ENCODE results near the gene RASGRF1. TPM values are rescaled to one million over a fixed set of nuclear protein-coding genes. Genes with fewer than 3 reads are reported as not detected.

RASGRF1 gene
- polyA plus RNA-seq, 1 donor (not counting 4 experiments of a cell fraction or from before 2014, with no cell fraction given): 0.08 TPM

DNA sequence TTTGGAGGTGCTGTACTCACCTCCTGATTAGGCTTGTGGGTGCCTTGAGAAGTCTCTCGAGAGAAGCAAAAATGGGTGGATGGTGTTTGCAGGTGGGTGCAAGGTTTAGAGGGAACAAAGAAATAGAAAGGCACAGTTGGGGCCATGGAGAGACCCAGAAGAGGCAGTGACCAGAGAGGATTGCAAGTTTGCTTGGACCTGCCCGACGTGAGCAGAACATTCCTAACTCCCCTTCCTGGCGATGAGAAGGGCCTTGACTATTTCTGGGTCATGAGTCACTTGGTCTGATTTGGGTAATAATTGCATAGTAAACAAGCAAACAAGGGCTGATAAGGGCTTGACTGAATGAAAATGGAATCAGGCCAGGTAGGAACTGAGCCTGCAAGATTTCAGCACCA lies 138.7 kb downstream of the RASGRF1 start:
- peak overlapping the region; percentile 57 for H2AFZ ChIP-seq (ENCODE audit: control insufficient read depth, low read length)
- peak overlapping the region; percentile 55 for H3K27ac ChIP-seq (ENCODE audit: control insufficient read depth, insufficient read depth, low read length)

GRCh38 chr15:78950902-78951840 lies 139.4 kb downstream of the RASGRF1 start:
- peak overlapping the region; percentile 57 for H2AFZ ChIP-seq (ENCODE audit: control insufficient read depth, low read length)
- peak overlapping the region; percentile 83 for H3K4me2 ChIP-seq (ENCODE audit: control insufficient read depth, extremely low read depth, insufficient read depth, low read depth, low read length)
- dilution Hi-C loops (cut with MboI; ENCODE audit: extremely low pct_ligation_motif_present, low sequenced_read_pairs): no loop called here

More for the DNA sequence above, 138.7 kb downstream of the RASGRF1 start:
- Histone ChIP-seq H3K27me3 (ENCODE audit: control insufficient read depth, extremely low read depth, insufficient read depth, low read length) (peaks cover 5% of the 10 kb centered on the region), H4K20me1 (ENCODE audit: control insufficient read depth, extremely low read depth, insufficient read depth, low read length) (no peaks in the 10 kb centered on the region), H3K79me2 (ENCODE audit: control insufficient read depth, insufficient read depth, low read length) (no peaks in the 10 kb centered on the region), H3K9me1 (ENCODE audit: control insufficient read depth, extremely low read depth, insufficient read depth, low read length) (peaks cover 2% of the 10 kb centered on the region), H3K4me3 (ENCODE audit: control insufficient read depth in 2 of 3, extremely low read depth in 1 of 3, insufficient read depth in 2 of 3, low read depth in 1 of 3, low read length in 3 of 3) (peak overlapping the region in 2 of 3 experiments; percentile 21 to 38), H3K4me2 (ENCODE audit: control insufficient read depth, extremely low read depth, insufficient read depth, low read depth, low read length) (peak overlapping the region; percentile 83), H3K4me1 (ENCODE audit: control insufficient read depth, extremely low read depth, insufficient read depth, low read length) (peaks cover 21% of the 10 kb centered on the region), H3K9ac (ENCODE audit: control insufficient read depth, extremely low read depth, insufficient read depth, low read length) (peak overlapping the region; percentile 1), H3K9me3 (ENCODE audit: control insufficient read depth, low read depth, low read length) (no peaks in the 10 kb centered on the region), H3K36me3 (ENCODE audit: control insufficient read depth in 2 of 2, extremely low read depth in 1 of 2, insufficient read depth in 2 of 2, low read length in 2 of 2) (no peaks in the 10 kb centered on the region)
- FAIRE-seq (peak; percentile 68), DNase-seq (ENCODE audit: low read depth, low spot score) (peak; percentile 41)
- TF ChIP-seq EZH2 (IDR thresholded peaks at IDR 0.05; ENCODE audit: low read length): no peak
- TF ChIP-seq, protein P1, sequence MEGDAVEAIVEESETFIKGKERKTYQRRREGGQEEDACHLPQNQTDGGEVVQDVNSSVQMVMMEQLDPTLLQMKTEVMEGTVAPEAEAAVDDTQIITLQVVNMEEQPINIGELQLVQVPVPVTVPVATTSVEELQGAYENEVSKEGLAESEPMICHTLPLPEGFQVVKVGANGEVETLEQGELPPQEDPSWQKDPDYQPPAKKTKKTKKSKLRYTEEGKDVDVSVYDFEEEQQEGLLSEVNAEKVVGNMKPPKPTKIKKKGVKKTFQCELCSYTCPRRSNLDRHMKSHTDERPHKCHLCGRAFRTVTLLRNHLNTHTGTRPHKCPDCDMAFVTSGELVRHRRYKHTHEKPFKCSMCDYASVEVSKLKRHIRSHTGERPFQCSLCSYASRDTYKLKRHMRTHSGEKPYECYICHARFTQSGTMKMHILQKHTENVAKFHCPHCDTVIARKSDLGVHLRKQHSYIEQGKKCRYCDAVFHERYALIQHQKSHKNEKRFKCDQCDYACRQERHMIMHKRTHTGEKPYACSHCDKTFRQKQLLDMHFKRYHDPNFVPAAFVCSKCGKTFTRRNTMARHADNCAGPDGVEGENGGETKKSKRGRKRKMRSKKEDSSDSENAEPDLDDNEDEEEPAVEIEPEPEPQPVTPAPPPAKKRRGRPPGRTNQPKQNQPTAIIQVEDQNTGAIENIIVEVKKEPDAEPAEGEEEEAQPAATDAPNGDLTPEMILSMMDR (optimal IDR thresholded peaks at IDR 0.05 in 1 of 3, IDR thresholded peaks at IDR 0.05 in 1 of 3, conservative IDR thresholded peaks at IDR 0.05 in 1 of 3; ENCODE audit: extremely low read depth in 1 of 3, insufficient read depth in 2 of 3, low read length in 3 of 3): no peak
- dilution Hi-C loops (cut with MboI; ENCODE audit: extremely low pct_ligation_motif_present, low sequenced_read_pairs): no loop called here

More at GRCh38 chr15:78950902-78951840, 139.4 kb downstream of the RASGRF1 start:
- H3K4me1 ChIP-seq (ENCODE audit: control insufficient read depth, extremely low read depth, insufficient read depth, low read length): peaks cover 21% of the 10 kb centered on the region
- H3K79me2 ChIP-seq (ENCODE audit: control insufficient read depth, insufficient read depth, low read length): no peaks in the 10 kb centered on the region
- H3K27me3 ChIP-seq (ENCODE audit: control insufficient read depth, extremely low read depth, insufficient read depth, low read length): peaks cover 10% of the 10 kb centered on the region
- DNase-seq (ENCODE audit: low read depth, low spot score): no peak
- no peaks in the 10 kb centered on the region for H3K36me3 ChIP-seq (ENCODE audit: control insufficient read depth in 2 of 2, extremely low read depth in 1 of 2, insufficient read depth in 2 of 2, low read length in 2 of 2)
- TF ChIP-seq, protein P1 (optimal IDR thresholded peaks at IDR 0.05 in 1 of 3, IDR thresholded peaks at IDR 0.05 in 1 of 3, conservative IDR thresholded peaks at IDR 0.05 in 1 of 3; ENCODE audit: extremely low read depth in 1 of 3, insufficient read depth in 2 of 3, low read length in 3 of 3): peak in 2 of 3 experiments; percentile 18 to 19
- no peak for TF ChIP-seq EZH2 (IDR thresholded peaks at IDR 0.05; ENCODE audit: low read length)
- H3K9ac ChIP-seq (ENCODE audit: control insufficient read depth, extremely low read depth, insufficient read depth, low read length): peak overlapping the region; percentile 1
- peaks cover 2% of the 10 kb centered on the region for H3K9me1 ChIP-seq (ENCODE audit: control insufficient read depth, extremely low read depth, insufficient read depth, low read length)
- H4K20me1 ChIP-seq (ENCODE audit: control insufficient read depth, extremely low read depth, insufficient read depth, low read length): no peaks in the 10 kb centered on the region
- peak overlapping the region in 2 of 3 experiments; percentile 21 to 38 for H3K4me3 ChIP-seq (ENCODE audit: control insufficient read depth in 2 of 3, extremely low read depth in 1 of 3, insufficient read depth in 2 of 3, low read depth in 1 of 3, low read length in 3 of 3)
- peak overlapping the region; percentile 55 for H3K27ac ChIP-seq (ENCODE audit: control insufficient read depth, insufficient read depth, low read length)
- peak; percentile 32 for FAIRE-seq
- no peaks in the 10 kb centered on the region for H3K9me3 ChIP-seq (ENCODE audit: control insufficient read depth, low read depth, low read length)
